Epithelial cell of proximal tubule (primary cell): ENCODE data around the gene NRP1. TPM values are rescaled to one million over a fixed set of nuclear protein-coding genes. Genes with fewer than 3 reads are reported as not detected.

ENCODE experiments used
- DNase-seq: peaks from one replicate; pipeline ENCODE4 v3.0.0-alpha.2; 2011; ENCODE audit warnings: low read depth
- H3K4me3 ChIP-seq: 2 replicates; pipeline ENCODE4 v1.5.1; 2011; ENCODE audit warnings: low read depth, mild to moderate bottlenecking, low read length
- CTCF ChIP-seq: conservative IDR thresholded peaks from 2 replicates; pipeline ENCODE4 v1.5.1; 2012; ENCODE audit warnings: low read depth, mild to moderate bottlenecking, low read length
- total RNA-seq: library from RNA; depleted of rRNA; stranded (reverse); fragments of >200 nt; gene quantifications from 2 replicates; pipeline ENCODE4 v1.2.3, GENCODE V29; 2015

NRP1 gene
- total RNA-seq, 1 donor from 2014 or later: 62.7 TPM

GRCh38 chr10:33267708-33268107 lies 66.8 kb downstream of the NRP1 start:
- H3K4me3 ChIP-seq: no peak overlapping the region
- no peak for TF ChIP-seq CTCF

GRCh38 chr10:33265621-33266020 lies 68.8 kb downstream of the NRP1 start:
- no peak for DNase-seq
- no peak for TF ChIP-seq CTCF
- no peak overlapping the region for H3K4me3 ChIP-seq

More at GRCh38 chr10:33267708-33268107, 66.8 kb downstream of the NRP1 start:
- DNase-seq: no peak

- H3K4me3 ChIP-seq: no peak overlapping the region
- TF ChIP-seq CTCF: no peak
- no peak for DNase-seq
These were observed 71.0 kb downstream of the NRP1 start for GRCh38 chr10:33263453-33263852.

GRCh38 chr10:33262871-33263270 lies 71.6 kb downstream of the NRP1 start:
- DNase-seq: no peak
- H3K4me3 ChIP-seq: no peak overlapping the region
- TF ChIP-seq CTCF: no peak

- no peak overlapping the region for H3K4me3 ChIP-seq
- no peak for DNase-seq
- TF ChIP-seq CTCF: no peak
These were observed 73.9 kb downstream of the NRP1 start for GRCh38 chr10:33260403-33261149.

GRCh38 chr10:33258967-33259366 lies 75.5 kb downstream of the NRP1 start:
- no peak overlapping the region for H3K4me3 ChIP-seq
- DNase-seq: no peak
- no peak for TF ChIP-seq CTCF

- no peak for DNase-seq
- no peak for TF ChIP-seq CTCF
These were observed 76.9 kb downstream of the NRP1 start for GRCh38 chr10:33257439-33258080.

More at GRCh38 chr10:33257439-33258080, 76.9 kb downstream of the NRP1 start:
- H3K4me3 ChIP-seq: no peak overlapping the region
